SK-N-DZ (cell line): ENCODE measurements around the gene MGA.

Experiments used
- DNase-seq: peaks from one replicate; pipeline ENCODE4 v3.0.0-alpha.2; 2015; ENCODE audit warnings: low spot score

MGA gene

DNA sequence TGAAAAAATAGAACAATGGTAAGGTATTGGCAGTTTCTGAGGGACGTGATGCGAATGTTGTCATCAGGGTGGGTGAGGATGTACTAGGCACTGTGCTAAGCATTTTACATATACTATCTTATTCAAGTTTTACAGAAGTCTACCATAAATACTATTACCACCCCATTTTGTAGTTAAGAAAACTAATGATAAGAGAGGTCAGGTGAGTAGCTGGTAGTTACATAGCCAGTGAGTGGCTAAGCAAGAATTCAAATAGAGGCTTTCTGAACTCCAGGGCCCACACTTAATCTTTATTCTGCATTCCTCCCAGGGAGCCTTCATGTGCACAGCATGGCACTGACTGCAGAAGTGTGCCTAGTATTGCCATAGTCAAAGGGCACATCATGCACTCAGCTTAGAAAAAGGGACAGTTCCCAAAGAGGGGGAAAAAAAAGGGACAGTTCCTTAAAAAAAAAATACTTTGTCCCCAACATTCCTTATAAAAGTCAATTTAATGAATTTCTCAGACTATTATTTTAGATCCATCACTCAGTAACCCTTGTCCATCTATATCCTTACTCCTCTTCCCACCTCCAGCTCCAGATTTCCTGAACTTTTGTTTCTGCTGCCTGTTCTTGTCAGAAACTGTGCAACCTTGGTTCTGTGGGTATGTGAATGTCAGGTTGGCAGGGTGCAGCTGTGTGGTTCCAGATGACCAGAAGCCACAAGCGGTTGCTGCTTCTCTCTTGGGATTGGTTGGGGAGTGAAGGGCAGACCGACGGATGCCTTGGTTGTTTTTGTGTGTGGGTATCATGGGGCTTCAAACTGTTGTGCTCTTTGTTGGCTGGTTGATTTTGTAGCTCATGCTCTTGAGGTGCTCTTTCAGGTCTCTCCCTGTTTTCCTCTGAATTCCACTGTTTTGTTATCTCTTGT lies 122.4 kb downstream of the MGA start:
- no peak for DNase-seq

DNA sequence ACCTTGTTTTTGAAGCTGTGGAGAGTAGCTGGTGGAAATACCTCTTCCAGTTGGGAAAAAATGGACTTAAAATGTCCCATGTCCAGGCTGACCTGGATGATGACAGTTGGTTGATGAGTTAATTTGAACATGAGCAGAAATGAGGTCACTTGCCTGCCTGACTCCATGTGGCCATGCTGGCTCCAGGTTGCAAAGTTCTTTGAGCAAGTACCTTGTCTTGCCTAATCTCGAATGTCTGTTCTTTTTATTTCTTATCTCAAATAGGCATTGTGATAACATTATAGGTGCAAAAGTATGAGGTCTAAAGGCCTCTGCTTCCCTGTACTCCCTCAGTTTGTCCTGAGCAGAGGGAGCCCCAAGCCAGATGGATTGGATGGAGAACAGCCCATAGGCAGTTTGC lies 123.1 kb downstream of the MGA start:
- DNase-seq = no peak

DNA sequence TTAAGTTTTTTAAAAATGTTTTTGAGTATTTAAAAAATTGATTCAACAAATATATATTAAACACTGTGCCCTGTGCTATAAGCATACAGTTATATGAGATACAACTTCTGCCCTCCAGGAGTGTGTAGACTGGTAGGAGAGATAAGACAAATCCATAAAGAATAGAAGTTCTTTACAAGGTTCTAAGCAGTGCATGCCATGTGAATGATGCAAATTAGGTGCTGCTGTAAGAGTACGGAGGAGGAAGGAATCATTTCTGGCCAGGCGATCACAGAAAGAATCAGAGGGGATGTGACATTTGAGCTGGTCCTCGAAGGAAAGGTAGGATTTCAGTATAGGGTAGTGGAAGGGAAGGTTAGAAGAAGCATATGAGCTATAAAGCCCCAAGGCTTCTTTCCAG lies 128.1 kb downstream of the MGA start:
- DNase-seq = no peak

DNA sequence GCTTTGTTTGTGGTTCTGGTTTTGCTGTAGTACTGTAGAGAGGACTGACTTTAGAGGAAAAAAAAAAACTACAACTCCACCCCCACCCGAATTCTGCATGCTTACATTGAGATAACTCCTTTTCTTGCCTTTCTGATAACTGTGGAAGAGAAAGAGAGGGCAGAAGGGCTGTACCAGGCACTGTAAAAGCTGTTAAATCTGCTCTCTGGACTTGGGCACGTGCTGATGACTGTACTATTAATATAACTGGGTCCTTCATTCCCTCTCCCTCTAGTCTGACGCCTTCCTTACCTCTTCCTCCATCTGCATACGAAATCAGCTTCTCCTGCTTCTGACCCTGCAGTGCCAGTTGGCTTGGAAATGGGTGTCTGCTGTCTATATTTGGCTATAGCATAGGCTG lies 129.0 kb downstream of the MGA start:
- no peak for DNase-seq

GRCh38 chr15:41789662-41790061 lies 129.5 kb downstream of the MGA start:
- DNase-seq = no peak

- DNase-seq = no peak
Observed at GRCh38 chr15:41790169-41790568, 130.0 kb downstream of the MGA start.

DNA sequence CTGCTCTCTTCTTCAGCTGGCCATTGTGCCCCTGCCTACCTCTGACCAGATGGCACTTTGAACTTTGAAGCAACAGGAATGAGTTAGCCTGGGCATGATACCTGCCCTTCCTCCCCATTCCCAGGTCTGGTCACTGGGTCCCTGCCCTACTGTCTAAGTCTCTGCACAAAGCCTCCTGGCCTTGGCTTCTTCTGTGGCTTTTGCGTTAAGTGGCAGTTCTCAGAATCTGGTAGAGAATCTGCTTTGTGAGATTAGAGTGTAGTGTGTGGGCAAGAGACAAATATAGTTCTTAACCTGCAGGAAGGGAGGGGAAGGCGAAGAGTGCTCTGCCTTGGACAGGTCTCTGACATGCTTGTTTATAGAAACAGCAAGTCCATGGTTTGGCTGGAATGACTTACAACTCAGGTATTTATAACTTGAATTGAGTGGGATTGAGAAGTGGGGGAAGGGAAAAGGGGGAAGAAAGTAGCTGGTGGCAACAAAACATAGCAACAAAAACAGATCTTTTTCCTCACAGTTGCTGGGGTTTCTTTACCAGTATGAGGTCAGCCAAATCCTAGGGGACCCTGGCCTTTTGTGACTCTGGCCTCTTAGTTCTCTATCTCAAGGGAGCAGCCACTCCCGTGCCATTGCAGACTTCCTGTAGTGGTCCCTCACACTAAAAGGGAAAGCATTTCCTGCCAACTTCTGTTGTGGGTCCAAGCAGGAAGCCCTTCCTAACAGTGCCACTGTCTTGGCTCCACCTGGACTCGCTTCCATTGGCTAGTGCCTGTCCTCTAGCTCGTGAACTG lies 130.7 kb downstream of the MGA start:
- no peak for DNase-seq

DNA sequence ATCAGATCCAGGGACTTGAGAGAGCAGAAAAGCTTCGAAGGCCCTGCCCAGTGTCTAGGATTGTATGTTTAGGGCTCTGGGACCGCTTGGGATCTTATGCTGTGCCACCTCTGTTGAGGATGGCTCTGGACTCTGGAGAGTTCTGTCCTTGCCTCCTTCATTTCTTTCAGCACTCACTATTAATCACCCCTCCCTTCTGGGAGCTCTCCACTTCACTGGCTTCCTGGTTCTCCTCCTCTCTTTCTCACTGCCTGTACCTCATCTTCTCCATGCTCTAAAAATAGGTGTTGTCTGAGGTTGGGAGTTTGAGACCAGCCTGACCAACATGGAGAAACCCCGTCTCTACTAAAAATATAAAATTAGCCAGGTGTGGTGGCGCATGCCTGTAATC lies 131.3 kb downstream of the MGA start:
- no peak for DNase-seq

- DNase-seq = peak; percentile 61
Observed at GRCh38 chr15:41792000-41792637, 131.9 kb downstream of the MGA start.

GRCh38 chr15:41794081-41794480 lies 133.9 kb downstream of the MGA start:
- no peak for DNase-seq

DNA sequence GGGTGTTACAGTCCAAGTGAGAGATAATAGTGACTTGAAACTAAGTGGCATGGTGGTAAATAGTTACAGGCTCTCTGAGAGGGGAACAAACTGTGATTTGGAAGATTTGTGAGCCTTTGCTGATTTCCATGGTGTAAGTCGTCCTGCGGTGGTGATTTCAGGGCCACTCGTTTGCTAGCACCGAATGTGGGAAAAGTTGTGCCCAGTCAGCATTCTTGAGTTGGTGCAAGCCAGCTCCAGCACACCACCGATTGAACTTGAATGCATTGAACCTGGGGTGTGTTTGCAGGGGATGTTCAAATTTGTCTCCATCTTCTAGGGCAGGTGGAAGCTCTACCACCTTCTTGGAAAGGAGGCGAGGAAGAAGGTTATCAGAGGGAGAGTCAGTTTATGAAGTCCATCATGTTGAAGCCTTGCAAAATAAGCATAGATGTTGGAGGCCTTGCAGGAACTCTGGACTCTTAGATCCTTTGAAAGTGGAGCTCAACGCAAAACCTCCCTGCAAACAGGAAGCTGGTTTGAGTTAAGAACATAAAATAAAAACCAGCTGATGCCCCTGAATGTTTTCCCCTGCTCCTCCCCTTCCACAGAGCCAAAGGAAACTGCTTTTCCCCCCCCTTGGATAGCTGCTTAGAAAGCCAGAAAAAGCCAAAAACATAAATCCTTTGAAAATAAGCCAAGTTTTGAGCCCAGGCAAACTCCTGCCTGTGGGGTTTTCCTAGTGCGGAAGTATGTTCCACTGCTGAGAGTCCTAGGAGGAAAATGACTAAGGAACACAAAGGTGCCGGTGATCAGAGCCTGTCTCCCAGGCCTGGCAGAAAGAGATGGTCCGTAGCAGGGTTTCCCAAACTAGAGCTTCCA lies 136.0 kb downstream of the MGA start:
- no peak for DNase-seq

DNA sequence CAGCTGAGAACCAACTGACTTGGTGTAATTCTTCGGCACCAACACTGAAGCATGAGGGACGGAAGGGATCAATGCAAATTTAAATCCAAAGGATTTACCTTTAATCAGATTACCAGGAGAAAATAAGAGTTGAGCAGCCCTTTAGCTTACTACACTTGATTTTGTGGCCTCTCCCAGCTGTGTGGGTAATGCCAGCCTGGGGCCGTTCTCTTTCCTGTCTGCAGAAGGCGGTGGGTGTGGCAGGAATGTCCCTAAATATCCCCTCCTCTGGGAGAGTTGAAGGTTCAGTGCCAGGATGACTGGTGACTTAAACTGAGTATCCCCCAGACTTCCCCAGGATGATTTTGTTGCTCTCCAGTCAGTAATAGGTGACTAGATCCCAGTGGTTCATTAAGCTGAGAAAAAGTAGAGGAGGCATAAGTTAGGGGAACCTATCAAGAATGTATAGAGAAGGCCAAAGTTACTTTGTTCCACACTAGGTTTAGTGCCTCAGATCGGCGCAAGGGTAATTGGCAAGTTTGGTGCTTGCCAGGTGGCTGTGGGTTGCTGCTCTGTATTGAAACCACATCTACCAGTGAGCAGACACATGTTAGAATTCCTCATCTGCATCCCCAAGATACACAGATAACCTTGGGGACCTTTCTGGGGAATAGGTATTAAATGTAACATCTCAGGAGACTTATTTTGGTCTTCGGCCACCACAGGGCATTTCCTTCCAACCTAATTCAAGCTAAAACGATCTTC lies 137.2 kb downstream of the MGA start:
- DNase-seq = no peak

DNA sequence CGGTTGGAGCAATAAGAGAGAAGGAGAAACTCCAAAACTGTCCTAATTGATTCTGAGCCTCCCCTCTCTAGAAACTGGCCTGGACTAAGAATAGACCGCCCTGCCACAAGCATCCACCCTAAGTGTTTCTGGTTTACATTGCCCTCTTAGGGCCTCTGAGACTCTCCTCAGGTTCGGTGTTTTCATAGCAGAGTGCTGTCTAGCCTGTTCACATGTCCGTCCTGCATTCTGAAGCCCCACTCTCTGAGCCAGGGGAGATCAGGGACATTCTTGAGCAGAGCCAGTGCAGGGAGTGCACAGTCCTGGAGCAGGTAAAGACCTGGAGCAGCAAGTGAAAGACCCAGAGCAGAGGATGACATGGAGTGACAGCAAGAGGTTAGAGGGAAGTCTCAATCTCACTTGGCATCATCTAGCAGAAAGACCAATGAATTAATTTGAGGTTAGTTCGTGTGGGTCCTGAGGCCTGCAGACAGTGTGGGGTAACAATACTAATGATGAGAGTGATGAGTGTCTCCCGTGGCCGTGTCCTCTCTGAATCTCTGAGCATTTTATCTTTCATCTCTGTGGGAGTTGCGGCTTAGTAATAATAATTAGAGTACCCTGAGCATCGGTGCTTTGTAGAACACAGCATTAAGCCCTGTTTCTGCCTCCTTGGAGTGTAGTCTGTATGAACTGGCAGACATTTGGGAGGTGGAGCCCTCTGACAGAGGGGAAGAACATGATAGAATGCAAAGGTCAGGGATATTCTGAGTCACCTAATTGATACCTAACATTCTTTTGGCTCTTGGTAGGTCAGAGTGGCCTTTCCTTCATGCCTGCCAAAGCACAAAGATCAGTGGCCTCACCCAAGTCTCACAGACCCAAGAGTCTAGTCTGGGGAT lies 138.6 kb downstream of the MGA start:
- DNase-seq = no peak

GRCh38 chr15:41799488-41799805 lies 139.2 kb downstream of the MGA start:
- DNase-seq = no peak

GRCh38 chr15:41801185-41801584 lies 141.0 kb downstream of the MGA start:
- no peak for DNase-seq

GRCh38 chr15:41801850-41802455 lies 141.7 kb downstream of the MGA start:
- no peak for DNase-seq

DNA sequence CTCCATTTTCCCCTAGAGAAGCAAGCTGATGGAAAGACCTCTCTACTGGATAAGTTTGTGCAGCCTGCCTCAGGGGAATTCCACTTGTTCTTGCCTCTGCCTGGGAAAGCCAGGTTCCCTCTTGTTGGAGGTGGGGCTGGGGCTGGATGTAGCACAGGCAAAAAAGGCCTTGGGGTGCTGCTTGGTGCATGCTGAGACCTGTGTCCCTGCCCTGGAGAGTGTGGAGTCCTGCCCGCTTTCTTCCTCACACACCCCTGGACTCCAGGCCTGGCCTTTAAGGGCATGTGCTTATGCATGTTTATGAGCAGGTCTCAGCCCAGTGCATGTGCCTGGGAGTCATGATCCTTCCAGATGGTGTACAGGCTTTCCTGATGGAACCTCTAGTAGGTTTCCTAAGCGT lies 144.2 kb downstream of the MGA start:
- no peak for DNase-seq

DNA sequence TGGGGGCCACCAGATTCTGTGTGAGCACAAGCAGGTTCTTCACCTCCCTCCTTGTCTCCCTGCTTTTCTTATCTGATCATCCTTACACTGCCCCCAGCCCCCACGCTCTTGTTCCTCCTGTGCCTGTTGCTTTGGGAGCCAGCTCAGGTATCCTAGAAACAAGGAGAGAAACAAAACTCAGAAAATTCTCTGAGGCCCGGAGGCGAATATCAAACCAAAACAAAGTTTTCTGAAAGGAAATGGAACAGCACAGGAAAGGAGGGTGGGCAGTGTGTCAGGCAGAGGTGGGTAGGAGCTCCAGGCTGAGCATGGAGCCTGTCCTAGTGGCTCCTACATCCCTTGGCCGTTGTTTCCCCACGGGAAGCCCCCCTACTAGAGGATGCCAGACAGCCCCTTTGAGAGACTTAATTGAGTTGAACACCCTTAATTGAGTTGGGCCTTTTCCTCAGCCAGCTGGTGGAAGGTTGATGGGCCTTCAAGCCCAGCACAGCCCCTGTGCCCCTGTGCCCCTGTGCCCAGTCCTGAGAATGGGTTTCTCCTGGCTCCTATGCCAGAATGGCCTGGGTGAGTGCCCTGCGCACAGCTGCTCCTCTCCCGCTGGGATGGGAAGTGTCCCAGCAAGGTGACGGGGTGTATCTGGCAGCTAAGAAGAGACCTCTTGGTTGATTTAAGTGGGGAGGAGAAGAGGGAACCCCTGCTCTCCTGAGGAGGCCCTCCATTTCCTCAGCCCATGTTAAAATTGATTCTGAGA lies 144.9 kb downstream of the MGA start:
- peak; percentile 59 for DNase-seq

- no peak for DNase-seq
Observed at GRCh38 chr15:41805711-41806110, 145.5 kb downstream of the MGA start.
